Activated T-cell treated with anti-CD3 and anti-CD28 coated beads, Interleukin-2, amount 50 U/mL, for 4 hours (primary cell): ENCODE data around the gene PLCXD3. TPM values are rescaled to one million over a fixed set of nuclear protein-coding genes. Genes with fewer than 3 reads are reported as not detected.
"Not testable (repeated sequence)": the region's sequence is repeated elsewhere in the genome, so short reads cannot be mapped to it uniquely, and the experiment has no call there.

ENCODE experiments used
- ATAC-seq, 2 donors: fragments of 200-7000 bp; cut with Tn5 transposase; one replicate each; pipeline ENCODE4 v1.10.0; 2021
- DNase-seq: peaks from one replicate; pipeline ENCODE4 v3.0.0-alpha.2; 2020
- H3K27me3 Mint-ChIP-seq: one replicate; pipeline ENCODE4 v1.8.0; 2021; ENCODE audit warnings: low read depth, mixed read lengths
- H3K36me3 Mint-ChIP-seq: one replicate; pipeline ENCODE4 v1.8.0; 2022; ENCODE audit warnings: mixed read lengths; ENCODE audit not compliant: insufficient read depth
- H3K4me1 Mint-ChIP-seq: one replicate; pipeline ENCODE4 v1.8.0; 2021; ENCODE audit warnings: low read depth, mixed read lengths
- H3K4me3 Mint-ChIP-seq: one replicate; pipeline ENCODE4 v1.8.0; 2021; ENCODE audit warnings: mild to moderate bottlenecking, moderate library complexity, mixed read lengths
- H3K9me3 Mint-ChIP-seq: one replicate; pipeline ENCODE4 v1.8.0; 2021; ENCODE audit warnings: mixed read lengths
- total RNA-seq, 3 donors: library from RNA; stranded (reverse); gene quantifications; one replicate each; pipeline ENCODE4 v1.2.1, GENCODE V29; 2021

PLCXD3 gene
- total RNA-seq, 3 donors from 2014 or later: not detected

GRCh38 chr5:41336471-41336870 is 173.9 kb downstream of the PLCXD3 start:
- Mint-ChIP-seq H3K36me3 (no peaks in the 10 kb centered on the region), H3K4me1 (no peaks in the 10 kb centered on the region), H3K27me3 (no peaks in the 10 kb centered on the region), H3K4me3 (no peak overlapping the region), H3K9me3 (no peaks in the 10 kb centered on the region)
- DNase-seq (no peak), ATAC-seq (no peak)

GRCh38 chr5:41335596-41336181 is 174.7 kb downstream of the PLCXD3 start:
- ATAC-seq (no peak), DNase-seq (no peak)
- H3K27me3 Mint-ChIP-seq: no peaks in the 10 kb centered on the region
- H3K4me1 Mint-ChIP-seq: no peaks in the 10 kb centered on the region
- H3K36me3 Mint-ChIP-seq: no peaks in the 10 kb centered on the region
- no peak overlapping the region for H3K4me3 Mint-ChIP-seq
- no peaks in the 10 kb centered on the region for H3K9me3 Mint-ChIP-seq

DNA sequence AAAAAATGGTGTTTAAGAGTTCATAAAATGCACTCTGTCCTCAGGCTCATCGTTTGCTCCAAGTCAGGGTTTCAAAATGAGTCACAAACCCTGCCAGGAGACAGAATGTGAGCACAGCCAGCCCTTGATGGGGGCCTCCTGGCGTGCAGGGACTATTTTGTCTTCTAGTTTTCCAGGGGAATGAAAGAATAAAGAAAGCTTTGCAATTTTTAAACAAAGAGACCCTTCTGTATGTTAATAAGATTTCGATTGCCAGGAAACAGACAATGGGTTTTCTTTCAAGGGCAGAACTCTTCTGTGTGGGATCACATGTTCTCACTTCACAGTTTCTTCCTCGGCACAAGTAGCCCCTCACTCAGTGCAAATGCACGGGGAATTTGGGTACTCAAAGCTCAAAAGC is 175.6 kb downstream of the PLCXD3 start:
- H3K27me3 Mint-ChIP-seq: no peaks in the 10 kb centered on the region
- no peak overlapping the region for H3K4me3 Mint-ChIP-seq
- no peak for ATAC-seq
- no peaks in the 10 kb centered on the region for H3K4me1 Mint-ChIP-seq
- no peaks in the 10 kb centered on the region for H3K36me3 Mint-ChIP-seq
- no peak for DNase-seq
- peaks cover 3% of the 10 kb centered on the region for H3K9me3 Mint-ChIP-seq

DNA sequence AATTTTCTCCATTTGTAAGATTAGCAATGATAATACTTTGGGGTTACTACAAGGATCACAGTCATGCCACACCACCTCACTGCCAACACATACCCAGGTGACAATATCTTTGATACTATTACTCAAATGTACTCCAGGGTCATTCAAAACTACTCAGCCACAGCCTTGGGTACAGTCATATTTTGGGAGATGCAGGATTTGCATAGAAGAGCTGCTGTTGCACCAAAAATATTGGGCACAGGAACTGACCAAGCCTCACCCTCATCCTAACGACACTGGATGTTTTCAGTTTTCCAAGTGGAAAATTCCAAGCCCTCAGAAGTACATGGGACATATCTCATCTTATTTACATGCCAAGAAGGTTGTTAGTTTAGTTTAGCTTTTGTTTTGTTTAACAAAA is 176.2 kb downstream of the PLCXD3 start:
- Mint-ChIP-seq H3K27me3 (no peaks in the 10 kb centered on the region), H3K36me3 (no peaks in the 10 kb centered on the region), H3K4me3 (no peak overlapping the region), H3K9me3 (peaks cover 3% of the 10 kb centered on the region), H3K4me1 (no peaks in the 10 kb centered on the region)
- no peak for ATAC-seq
- no peak for DNase-seq

- H3K27me3 Mint-ChIP-seq: no peaks in the 10 kb centered on the region
- DNase-seq (no peak), ATAC-seq (no peak)
- H3K9me3 Mint-ChIP-seq: peaks cover 1% of the 10 kb centered on the region
- no peaks in the 10 kb centered on the region for H3K36me3 Mint-ChIP-seq
- H3K4me3 Mint-ChIP-seq: no peak overlapping the region
- no peaks in the 10 kb centered on the region for H3K4me1 Mint-ChIP-seq
Measured at GRCh38 chr5:41325074-41325473, 185.3 kb downstream of the PLCXD3 start.

- H3K4me3 Mint-ChIP-seq, H3K4me1 Mint-ChIP-seq, ATAC-seq, DNase-seq, H3K9me3 Mint-ChIP-seq, H3K27me3 Mint-ChIP-seq, H3K36me3 Mint-ChIP-seq: not testable (repeated sequence)
Measured at GRCh38 chr5:41322826-41323225, 187.6 kb downstream of the PLCXD3 start.

DNA sequence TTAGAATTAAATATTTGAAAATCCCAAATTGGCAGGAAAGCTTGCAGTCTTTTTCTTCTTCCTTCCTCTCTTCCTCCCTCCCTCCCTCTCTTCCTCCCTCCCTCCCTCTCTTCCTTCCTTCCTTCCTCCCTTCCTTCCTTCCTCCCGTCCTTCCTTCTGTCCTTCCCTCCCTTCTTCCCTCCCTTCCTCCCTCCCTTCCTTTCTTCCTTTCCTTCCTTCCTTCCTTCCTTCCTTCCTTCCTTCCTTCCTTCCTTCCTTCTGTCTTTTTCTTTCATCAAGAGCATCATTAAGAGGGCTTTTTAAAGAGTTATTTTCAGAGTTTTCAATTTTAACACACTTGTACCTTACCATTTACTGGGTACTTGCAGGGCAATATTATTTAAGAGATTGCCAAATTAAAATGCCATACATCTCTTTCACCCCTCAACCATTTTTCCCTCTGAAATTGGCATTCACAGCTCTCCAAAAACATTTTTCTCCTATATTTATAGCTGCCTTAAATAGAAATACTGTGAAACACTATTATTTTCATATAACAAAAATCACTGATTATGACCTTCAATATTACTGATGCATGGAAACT is 197.8 kb downstream of the PLCXD3 start:
- Mint-ChIP-seq H3K9me3 (peaks cover 4% of the 10 kb centered on the region), H3K36me3 (no peaks in the 10 kb centered on the region), H3K4me1 (no peaks in the 10 kb centered on the region), H3K27me3 (no peaks in the 10 kb centered on the region), H3K4me3 (no peak overlapping the region)
- no peak for DNase-seq
- ATAC-seq: no peak

DNA sequence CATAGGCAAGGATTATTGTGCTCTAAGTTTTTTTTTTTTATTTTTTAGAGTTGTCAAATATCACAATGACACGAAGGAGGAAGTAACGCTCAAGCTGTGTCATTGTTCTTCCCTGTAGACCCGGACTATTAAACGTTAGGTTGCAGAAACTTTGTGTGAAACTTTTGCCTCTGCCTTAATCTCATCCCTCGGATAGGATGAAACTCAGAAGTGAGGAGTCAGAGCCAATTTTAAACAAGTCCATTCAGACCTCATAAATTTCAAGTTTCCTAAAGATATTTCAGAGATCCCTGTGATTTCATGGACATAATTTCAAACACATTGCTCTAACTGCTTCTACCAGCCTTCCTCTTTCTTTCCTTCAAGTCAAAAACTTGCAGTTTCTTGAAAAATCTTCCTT is 198.3 kb downstream of the PLCXD3 start:
- ATAC-seq (no peak), DNase-seq (no peak)
- no peaks in the 10 kb centered on the region for H3K27me3 Mint-ChIP-seq
- H3K36me3 Mint-ChIP-seq: no peaks in the 10 kb centered on the region
- no peaks in the 10 kb centered on the region for H3K4me1 Mint-ChIP-seq
- H3K9me3 Mint-ChIP-seq: peaks cover 7% of the 10 kb centered on the region
- H3K4me3 Mint-ChIP-seq: no peak overlapping the region

DNA sequence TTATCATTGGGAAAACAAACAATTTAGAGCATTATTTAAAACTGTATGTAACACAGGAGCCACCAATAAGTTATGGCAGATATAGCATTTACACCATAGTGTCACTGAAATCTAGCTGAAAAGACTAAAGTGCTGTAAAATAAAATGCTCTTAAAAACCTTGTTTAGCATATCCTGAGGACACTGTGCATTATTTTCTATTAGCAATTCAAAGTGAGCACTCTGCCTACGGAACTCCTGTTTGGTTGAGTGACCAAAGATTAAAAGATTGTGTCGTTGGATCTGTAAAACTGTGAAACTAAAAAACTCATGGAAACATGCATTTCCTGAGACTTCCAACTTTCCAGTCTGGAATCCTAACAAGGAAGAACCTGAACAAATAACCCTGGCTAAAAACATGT is 201.1 kb downstream of the PLCXD3 start:
- ATAC-seq: no peak
- no peaks in the 10 kb centered on the region for H3K27me3 Mint-ChIP-seq
- no peaks in the 10 kb centered on the region for H3K4me1 Mint-ChIP-seq
- H3K9me3 Mint-ChIP-seq: peaks cover 3% of the 10 kb centered on the region
- DNase-seq: no peak
- no peak overlapping the region for H3K4me3 Mint-ChIP-seq
- H3K36me3 Mint-ChIP-seq: no peaks in the 10 kb centered on the region

DNA sequence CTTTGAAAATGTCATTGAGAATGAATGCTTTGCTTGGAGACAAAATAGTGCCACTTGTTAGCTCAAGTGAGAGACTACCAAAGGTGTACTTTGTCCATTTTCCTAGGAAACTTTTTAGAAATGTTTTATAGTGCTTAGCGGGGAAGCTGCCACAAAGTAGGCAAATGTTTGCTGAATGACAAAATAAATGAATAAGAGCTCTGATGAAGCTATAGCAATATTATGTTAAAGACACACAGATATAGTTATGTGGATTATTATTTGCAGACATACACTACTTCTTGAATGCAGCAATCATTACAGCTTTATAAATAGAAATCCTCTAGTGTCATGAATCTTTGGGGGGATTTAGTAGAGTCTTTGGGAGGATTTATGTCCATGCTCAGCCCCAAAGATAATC is 204.4 kb downstream of the PLCXD3 start:
- H3K27me3 Mint-ChIP-seq: no peaks in the 10 kb centered on the region
- H3K9me3 Mint-ChIP-seq: peaks cover 3% of the 10 kb centered on the region
- H3K4me1 Mint-ChIP-seq: no peaks in the 10 kb centered on the region
- no peak overlapping the region for H3K4me3 Mint-ChIP-seq
- no peak for ATAC-seq
- no peak for DNase-seq
- H3K36me3 Mint-ChIP-seq: no peaks in the 10 kb centered on the region

DNA sequence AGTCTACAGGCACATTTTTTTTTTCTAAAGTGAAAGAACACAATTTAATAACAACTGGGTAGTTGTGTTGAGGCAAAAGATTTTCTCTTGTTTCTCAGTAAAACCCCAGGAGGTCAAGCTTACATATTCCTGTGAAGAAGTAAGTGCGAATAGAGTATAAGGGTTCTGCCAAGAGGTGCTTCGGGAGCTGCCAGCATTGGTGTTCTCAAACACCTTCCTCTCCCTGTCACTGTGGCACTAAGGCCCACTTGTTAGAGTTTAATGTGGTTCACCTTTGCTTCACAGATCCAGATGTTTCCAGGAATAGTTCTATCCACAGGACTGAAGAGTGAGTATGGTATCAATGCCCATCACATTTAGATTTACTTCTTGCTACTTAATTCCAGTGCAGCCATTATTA is 205.3 kb downstream of the PLCXD3 start:
- Mint-ChIP-seq H3K4me1 (no peaks in the 10 kb centered on the region), H3K27me3 (no peaks in the 10 kb centered on the region), H3K9me3 (peaks cover 3% of the 10 kb centered on the region), H3K4me3 (no peak overlapping the region), H3K36me3 (no peaks in the 10 kb centered on the region)
- DNase-seq: no peak
- ATAC-seq: no peak

DNA sequence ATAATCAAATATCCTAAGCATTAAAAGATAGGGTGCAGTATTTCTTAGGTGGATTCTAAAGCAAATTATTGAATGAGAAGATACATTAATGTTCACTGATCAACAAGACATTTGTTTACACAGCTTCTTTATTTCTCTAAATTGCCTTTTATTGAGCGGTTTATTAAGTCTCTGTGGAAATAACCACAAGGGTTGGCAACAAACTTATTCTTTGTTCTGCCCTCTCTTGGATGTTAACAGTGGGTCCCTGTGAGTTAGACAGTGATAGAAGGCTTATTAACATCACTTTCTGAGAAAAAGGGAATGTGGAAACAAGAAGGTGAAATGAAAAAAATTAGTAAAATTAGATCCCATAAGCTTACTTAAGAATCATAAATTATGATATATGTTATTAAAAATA is 214.3 kb downstream of the PLCXD3 start:
- no peaks in the 10 kb centered on the region for H3K4me1 Mint-ChIP-seq
- DNase-seq (no peak), ATAC-seq (no peak)
- no peaks in the 10 kb centered on the region for H3K27me3 Mint-ChIP-seq
- H3K36me3 Mint-ChIP-seq: no peaks in the 10 kb centered on the region
- H3K9me3 Mint-ChIP-seq: no peaks in the 10 kb centered on the region
- no peak overlapping the region for H3K4me3 Mint-ChIP-seq

- DNase-seq (no peak), ATAC-seq (no peak)
- Mint-ChIP-seq H3K4me1 (no peaks in the 10 kb centered on the region), H3K36me3 (no peaks in the 10 kb centered on the region), H3K4me3 (no peak overlapping the region), H3K9me3 (peaks cover 8% of the 10 kb centered on the region), H3K27me3 (no peaks in the 10 kb centered on the region)
Measured at GRCh38 chr5:41291323-41291722, 219.1 kb downstream of the PLCXD3 start.

GRCh38 chr5:41290810-41291209 is 219.6 kb downstream of the PLCXD3 start:
- no peaks in the 10 kb centered on the region for H3K36me3 Mint-ChIP-seq
- DNase-seq (no peak), ATAC-seq (no peak)
- H3K4me1 Mint-ChIP-seq: no peaks in the 10 kb centered on the region
- H3K27me3 Mint-ChIP-seq: no peaks in the 10 kb centered on the region
- H3K9me3 Mint-ChIP-seq: peaks cover 8% of the 10 kb centered on the region
- no peak overlapping the region for H3K4me3 Mint-ChIP-seq

- Mint-ChIP-seq H3K27me3 (no peaks in the 10 kb centered on the region), H3K9me3 (peaks cover 8% of the 10 kb centered on the region), H3K4me3 (no peak overlapping the region), H3K36me3 (no peaks in the 10 kb centered on the region), H3K4me1 (no peaks in the 10 kb centered on the region)
- no peak for DNase-seq
- no peak for ATAC-seq
Measured at GRCh38 chr5:41289970-41290464, 220.4 kb downstream of the PLCXD3 start.
